ENCODE data around the gene IL23R.
A peak's percentile ranks its signal among the peaks of the same experiment; 100 is the strongest.
"Not testable (repeated sequence)": the region's sequence is repeated elsewhere in the genome, so short reads cannot be mapped to it uniquely, and the experiment has no call there.

The IL23R gene

GRCh38 chr1:67192902-67193301 is 26.6 kb downstream of the IL23R start:
- no peak for DNase-seq (ENCODE audit: low spot score)
- no peak for TF ChIP-seq CTCF (IDR thresholded peaks at IDR 0.05; ENCODE audit: extremely low read depth, missing control alignments)

GRCh38 chr1:67193704-67194103 is 27.4 kb downstream of the IL23R start:
- TF ChIP-seq CTCF (IDR thresholded peaks at IDR 0.05; ENCODE audit: extremely low read depth, missing control alignments) = no peak
- DNase-seq (ENCODE audit: low spot score) = no peak

DNA sequence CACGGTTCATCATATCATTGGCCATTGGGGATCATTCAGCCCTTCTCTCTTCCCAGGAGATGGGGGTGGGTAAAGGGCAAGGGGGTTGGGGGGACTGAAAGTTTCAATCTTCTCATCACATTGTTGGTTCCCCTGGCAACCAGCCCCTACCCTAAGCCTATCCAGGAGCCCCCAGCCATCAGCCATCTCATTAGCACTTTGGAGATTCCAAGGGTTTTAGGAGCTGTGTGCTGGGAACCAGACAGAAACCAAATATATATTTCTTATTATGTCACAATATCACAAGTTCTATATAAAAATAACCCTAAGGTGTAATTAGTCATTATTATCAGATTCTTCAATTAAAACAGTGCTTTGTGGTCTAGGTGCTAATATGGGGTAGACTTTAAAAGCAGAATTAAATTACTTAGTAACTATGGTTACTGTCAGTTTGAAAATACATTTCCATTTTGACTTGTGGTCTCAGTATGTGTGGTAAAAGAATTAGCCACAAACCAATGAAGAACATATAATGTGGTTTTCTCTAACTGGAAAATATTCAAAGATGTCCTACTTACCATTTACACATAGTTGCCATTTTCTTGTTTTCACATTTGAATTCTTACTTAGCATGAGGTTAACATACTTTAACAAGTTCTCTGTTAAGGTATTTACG is 28.1 kb downstream of the IL23R start:
- no peak for TF ChIP-seq CTCF (IDR thresholded peaks at IDR 0.05; ENCODE audit: extremely low read depth, missing control alignments)
- DNase-seq (ENCODE audit: low spot score) = peak; percentile 34

- no peak for DNase-seq (ENCODE audit: low spot score)
- no peak for TF ChIP-seq CTCF (IDR thresholded peaks at IDR 0.05; ENCODE audit: extremely low read depth, missing control alignments)
These were observed 34.5 kb downstream of the IL23R start for GRCh38 chr1:67200755-67201154.

- no peak for DNase-seq (ENCODE audit: low spot score)
- no peak for TF ChIP-seq CTCF (IDR thresholded peaks at IDR 0.05; ENCODE audit: extremely low read depth, missing control alignments)
These were observed 35.6 kb downstream of the IL23R start for GRCh38 chr1:67201891-67202290.

DNA sequence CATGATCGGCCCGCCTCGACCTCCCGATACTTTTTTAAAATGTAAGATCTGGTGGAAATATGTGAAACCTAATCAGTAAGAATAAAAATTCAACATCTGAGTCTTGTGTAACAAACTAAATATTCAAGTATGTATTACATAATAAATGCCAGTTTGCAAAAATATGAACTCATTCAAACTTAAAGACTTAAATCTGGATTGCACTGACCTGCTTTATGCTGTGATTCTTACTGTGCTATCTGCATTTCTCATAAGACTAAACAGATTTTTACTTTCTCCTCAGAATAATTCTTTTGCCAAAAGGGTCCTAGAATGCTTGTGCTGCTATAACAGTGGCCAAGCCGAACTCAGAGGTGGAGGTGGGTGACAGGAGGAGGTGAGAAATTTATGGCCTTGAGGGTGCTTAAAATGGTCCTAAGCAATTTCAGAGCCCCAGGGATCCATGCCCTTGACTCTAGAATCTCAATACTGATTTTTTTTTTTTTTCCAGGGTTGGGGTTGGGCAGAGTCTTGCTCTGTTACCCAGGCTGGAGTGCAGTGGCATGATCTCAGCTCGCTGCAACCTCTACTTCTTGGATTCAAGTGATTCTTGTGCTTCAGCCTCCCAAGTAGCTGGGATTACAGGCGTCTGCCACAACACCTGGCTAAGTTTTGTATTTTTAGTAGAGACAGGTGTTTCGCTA is 38.2 kb downstream of the IL23R start:
- DNase-seq (ENCODE audit: low spot score) = no peak
- TF ChIP-seq CTCF (IDR thresholded peaks at IDR 0.05; ENCODE audit: extremely low read depth, missing control alignments) = no peak

- not testable (repeated sequence) for DNase-seq (ENCODE audit: low spot score)
These were observed 41.1 kb downstream of the IL23R start for GRCh38 chr1:67207398-67207797.

DNA sequence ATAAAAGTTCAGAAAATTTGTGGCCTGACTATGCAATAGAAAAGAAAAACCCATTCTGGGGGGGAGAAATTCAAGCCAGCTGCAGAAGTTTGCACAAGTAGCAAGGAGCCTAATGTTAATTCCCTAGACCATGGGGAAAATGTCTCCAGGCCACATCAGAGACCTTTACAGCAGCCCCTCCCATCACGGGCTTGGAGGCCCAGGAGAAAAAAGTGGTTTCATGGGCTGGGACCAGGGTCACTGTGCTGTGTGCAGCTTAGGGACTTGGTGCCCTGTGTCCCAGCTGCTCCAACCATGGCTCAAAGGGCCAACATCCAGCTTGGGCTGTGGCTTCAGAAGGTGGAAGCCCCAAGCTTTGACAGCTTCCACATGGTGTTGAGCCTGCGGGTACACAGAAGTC is 42.0 kb downstream of the IL23R start:
- TF ChIP-seq CTCF (IDR thresholded peaks at IDR 0.05; ENCODE audit: extremely low read depth, missing control alignments) = no peak
- no peak for DNase-seq (ENCODE audit: low spot score)
